ENCODE results near the gene MISP.

GRCh38 chr19:810883-811489 lies 60.1 kb downstream of the MISP start:
- TF ChIP-seq CTCF (IDR thresholded peaks at IDR 0.05) (no peak), EZH2phosphoT487 (IDR thresholded peaks at IDR 0.05) (no peak)

Data from neural progenitor cell (in vitro differentiated cells).